Right atrium auricular region (tissue), 2 donors: ENCODE results near the gene KRT26. TPM values are rescaled to one million over a fixed set of nuclear protein-coding genes. Genes with fewer than 3 reads are reported as not detected.

ENCODE experiments used
- DNase-seq: peaks from one replicate; pipeline ENCODE4 v3.0.0-alpha.2; 2019; ENCODE audit warnings: low spot score
- H3K27ac ChIP-seq, 2 donors: fragments of 200-600 bp; sonication (generic); 1 replicate in 1 of 2; 2 replicates in 1 of 2; pipeline ENCODE4 v1.5.1; 2016 to 2019
- H3K27me3 ChIP-seq, 2 donors: fragments of 200-600 bp; sonication (generic); one replicate each; pipeline versions ENCODE4 v1.5.1 to v1.6.0; 2017 to 2019
- H3K36me3 ChIP-seq: fragments of 200-600 bp; sonication (generic); one replicate; pipeline ENCODE4 v1.5.1; 2016
- H3K4me1 ChIP-seq, 2 donors: fragments of 200-600 bp; sonication (generic); one replicate each; pipeline versions ENCODE4 v1.5.1 to v1.6.0; 2017 to 2019
- H3K4me3 ChIP-seq, 2 donors: fragments of 200-600 bp; sonication (generic); 1 replicate in 1 of 2; 2 replicates in 1 of 2; pipeline ENCODE4 v1.5.1; 2017 to 2019; ENCODE audit warnings: mild to moderate bottlenecking in 1 of 2, moderate library complexity in 1 of 2
- H3K9me3 ChIP-seq, 2 donors: fragments of 200-600 bp; sonication (generic); one replicate each; pipeline ENCODE4 v1.5.1; 2019
- total RNA-seq, 2 donors: library from RNA; depleted of rRNA; stranded (reverse); fragments of >200 nt; gene quantifications; one replicate each; pipeline ENCODE4 v1.1.0, GENCODE V29; 2016
- TF ChIP-seq, protein P1 (sequence below), 2 donors: fragments of 200-600 bp; sonication (generic); IDR thresholded peaks; one replicate each; pipeline ENCODE4 v1.5.1; 2019; ENCODE audit warnings: antibody characterized with exemption in 2 of 2

Gene KRT26, protein sequence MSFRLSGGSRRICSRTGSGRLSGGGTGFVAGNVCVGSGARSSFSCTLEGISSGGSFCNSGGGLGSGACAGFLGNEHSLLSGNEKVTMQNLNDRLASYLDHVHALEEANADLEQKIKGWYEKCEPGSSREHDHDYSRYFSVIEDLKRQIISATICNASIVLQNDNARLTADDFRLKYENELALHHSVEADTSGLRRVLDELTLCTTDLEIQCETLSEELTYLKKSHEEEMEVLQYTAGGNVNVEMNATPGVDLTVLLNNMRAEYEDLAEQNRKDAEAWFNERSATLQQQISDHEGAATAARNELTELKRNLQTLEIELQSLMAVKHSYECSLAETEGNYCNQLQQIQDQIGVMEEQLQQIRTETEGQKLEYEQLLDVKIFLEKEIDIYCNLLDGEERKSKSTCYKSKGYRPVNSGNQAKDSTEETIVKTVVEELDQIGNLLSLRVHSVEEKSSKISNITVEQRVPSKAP
- total RNA-seq = not detected

DNA sequence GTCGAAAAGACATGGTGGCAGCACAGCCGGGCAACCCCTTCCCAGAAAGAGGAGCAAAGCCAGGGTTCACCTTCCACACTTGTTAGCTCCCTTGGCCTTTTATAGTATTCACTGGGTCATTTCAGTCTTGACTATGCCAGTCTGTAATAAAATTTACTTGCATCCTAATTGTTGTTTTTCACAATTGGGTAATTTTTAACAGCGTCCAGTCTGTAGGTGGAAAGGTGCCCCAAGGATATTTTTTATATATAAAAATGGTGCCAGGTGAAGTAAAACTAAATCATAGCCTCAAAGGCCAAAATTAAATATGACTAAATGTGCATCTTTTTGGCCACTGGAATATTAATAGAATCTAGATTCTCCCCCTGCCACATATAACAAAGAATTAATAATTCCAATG lies at the start of gene KRT26:
TSS of gene KRT26 (minus strand) at position 101 of the 400 bp plus-strand sequence. CDS start at position 13, 88 bp downstream.
- TF ChIP-seq, protein P1, sequence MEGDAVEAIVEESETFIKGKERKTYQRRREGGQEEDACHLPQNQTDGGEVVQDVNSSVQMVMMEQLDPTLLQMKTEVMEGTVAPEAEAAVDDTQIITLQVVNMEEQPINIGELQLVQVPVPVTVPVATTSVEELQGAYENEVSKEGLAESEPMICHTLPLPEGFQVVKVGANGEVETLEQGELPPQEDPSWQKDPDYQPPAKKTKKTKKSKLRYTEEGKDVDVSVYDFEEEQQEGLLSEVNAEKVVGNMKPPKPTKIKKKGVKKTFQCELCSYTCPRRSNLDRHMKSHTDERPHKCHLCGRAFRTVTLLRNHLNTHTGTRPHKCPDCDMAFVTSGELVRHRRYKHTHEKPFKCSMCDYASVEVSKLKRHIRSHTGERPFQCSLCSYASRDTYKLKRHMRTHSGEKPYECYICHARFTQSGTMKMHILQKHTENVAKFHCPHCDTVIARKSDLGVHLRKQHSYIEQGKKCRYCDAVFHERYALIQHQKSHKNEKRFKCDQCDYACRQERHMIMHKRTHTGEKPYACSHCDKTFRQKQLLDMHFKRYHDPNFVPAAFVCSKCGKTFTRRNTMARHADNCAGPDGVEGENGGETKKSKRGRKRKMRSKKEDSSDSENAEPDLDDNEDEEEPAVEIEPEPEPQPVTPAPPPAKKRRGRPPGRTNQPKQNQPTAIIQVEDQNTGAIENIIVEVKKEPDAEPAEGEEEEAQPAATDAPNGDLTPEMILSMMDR (IDR thresholded peaks at IDR 0.05) = no peak
- no peaks in the 10 kb centered on the region for H3K4me1 ChIP-seq
- H3K9me3 ChIP-seq = no peaks in the 10 kb centered on the region
- no peaks in the 10 kb centered on the region for H3K36me3 ChIP-seq
- H3K27me3 ChIP-seq = no peaks in the 10 kb centered on the region
- no peak for DNase-seq
- no peak within 1 kb of the TSS for H3K27ac ChIP-seq
- H3K4me3 ChIP-seq = no peak within 1 kb of the TSS

DNA sequence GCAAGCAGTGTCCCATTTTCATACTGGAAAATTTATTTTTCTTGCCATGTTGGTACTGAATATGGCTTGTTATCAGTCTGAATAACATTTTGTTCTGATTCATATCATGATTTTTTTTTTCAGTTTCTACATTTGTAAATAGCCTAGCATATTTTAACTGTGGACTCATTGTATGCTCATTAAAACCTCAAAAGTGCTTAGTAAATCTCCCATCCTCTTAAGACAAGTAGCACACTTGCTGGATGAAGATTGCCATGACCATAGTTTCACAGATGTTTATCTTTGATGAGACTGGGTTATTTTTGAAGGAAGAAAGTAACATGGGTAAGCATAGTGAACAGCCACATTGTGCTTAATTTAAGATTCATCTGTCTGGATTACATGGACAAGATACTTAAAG lies 49.5 kb upstream of the KRT26 start:
- no peaks in the 10 kb centered on the region for H3K9me3 ChIP-seq
- H3K27ac ChIP-seq = no peak overlapping the region
- H3K27me3 ChIP-seq = no peaks in the 10 kb centered on the region
- H3K36me3 ChIP-seq = no peaks in the 10 kb centered on the region
- H3K4me1 ChIP-seq = peaks cover 0 to 14% of the 10 kb centered on the region in 2 donors
- no peak overlapping the region for H3K4me3 ChIP-seq
- DNase-seq = no peak
- TF ChIP-seq, protein P1 (IDR thresholded peaks at IDR 0.05) = no peak

DNA sequence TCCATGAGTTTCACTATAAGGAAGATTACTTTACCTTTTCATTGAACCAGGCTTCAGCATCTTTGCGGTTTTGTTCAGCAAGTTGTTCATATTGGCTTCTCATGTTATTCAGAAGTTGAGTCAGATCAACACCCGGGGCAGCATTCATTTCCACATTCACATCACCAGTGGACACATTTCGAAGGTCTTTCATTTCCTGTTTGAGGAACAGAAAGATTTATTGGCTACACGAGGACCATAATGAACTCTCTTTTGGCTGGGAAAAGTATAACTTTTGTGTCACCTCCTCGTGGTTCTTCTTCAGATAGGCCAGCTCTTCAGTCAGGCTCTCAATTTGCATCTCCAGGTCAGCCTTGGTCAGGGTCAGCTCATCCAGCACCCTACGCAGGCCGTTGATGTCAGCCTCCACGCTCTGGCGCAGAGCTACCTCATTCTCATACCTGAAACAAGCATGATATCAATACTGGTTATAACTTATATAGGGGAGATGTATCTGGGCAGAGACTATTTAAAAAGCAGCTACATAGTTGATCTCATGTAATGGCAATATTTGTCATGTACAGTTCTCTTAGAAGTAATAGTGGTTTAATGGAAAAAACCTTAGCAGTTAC lies 48.3 kb upstream of the KRT26 start:
- Histone ChIP-seq H3K36me3 (no peaks in the 10 kb centered on the region), H3K27me3 (no peaks in the 10 kb centered on the region), H3K9me3 (no peaks in the 10 kb centered on the region), H3K4me1 (peaks cover 0 to 14% of the 10 kb centered on the region in 2 donors), H3K27ac (peak overlapping the region in 1 of 2 donors; percentile 80), H3K4me3 (no peak overlapping the region)
- no peak for DNase-seq
- TF ChIP-seq, protein P1 (IDR thresholded peaks at IDR 0.05) = no peak

DNA sequence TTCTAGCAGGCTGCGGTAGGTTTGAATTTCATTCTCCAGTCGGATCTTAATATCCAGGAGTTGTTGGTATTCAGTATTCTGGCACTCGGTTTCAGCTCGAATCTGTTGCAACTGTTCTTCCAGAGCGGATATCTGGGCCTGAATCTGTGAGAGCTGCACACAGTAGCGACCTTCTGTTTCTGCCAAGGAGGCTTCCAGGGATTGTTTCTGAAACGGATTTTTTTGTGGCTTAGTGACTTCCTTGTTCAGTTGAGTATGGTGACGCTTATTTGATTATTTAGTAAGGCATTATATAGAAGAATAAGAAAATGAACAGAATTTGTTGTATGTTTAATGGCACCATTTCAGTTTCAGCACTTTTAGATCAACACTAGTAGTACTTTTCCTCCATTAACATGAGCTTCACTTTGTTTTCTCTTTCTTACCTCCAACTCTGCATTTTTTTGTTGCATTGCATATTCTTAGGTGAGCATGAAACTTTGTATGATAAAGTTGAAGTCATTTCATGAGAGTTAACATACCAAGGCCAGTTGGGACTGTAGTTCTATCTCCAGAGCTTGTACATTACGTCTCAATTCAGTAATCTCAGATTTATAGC lies 47.6 kb upstream of the KRT26 start:
- TF ChIP-seq, protein P1 (IDR thresholded peaks at IDR 0.05) = no peak
- DNase-seq = no peak

DNA sequence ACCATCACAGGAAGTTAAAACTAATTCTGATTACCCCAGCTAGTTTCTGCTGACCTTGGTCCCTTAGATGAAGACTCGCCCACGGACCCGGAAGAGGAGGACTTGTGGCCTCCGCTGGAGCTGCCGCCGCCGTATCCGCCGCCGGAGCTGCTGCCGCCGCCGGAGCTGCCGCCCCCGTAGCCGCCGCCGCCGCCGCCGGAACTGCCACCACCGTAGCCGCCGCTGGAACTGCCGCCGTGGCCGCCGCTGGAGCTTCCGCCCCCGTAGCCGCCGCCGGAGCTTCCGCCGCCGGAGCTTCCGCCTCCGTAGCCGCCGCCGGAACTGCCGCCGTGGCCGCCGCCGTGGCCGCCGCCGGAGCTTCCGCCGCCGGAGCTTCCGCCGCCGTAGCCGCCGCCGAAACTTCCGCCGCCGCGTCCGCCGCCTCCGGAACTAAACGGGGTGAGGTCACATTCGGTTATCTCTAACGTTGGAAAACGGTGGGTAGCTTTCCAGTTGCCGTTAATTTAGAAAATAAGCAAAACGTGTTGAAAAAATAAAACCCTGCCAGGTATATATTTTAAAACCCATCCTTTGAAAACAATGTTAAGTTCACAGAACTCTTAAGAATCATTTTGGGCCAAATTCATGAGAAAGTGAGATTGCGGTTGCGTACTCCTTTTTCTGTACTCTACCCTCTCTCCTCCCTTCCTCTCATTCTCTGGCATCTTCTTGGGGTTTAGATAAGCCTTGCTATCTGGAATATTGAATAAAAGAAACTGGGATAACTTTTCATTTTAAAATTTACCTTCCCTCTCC lies 46.9 kb upstream of the KRT26 start:
- Histone ChIP-seq H3K27ac (peak overlapping the region; percentile 80 to 90), H3K4me1 (peaks cover 0 to 14% of the 10 kb centered on the region in 2 donors), H3K4me3 (peak overlapping the region; percentile 67 to 70), H3K36me3 (no peaks in the 10 kb centered on the region), H3K27me3 (no peaks in the 10 kb centered on the region), H3K9me3 (no peaks in the 10 kb centered on the region)
- TF ChIP-seq, protein P1 (IDR thresholded peaks at IDR 0.05) = peak in 1 of 2 donors; percentile 16
- peak; percentile 63 for DNase-seq

More for the DNA sequence above, 47.6 kb upstream of the KRT26 start:
- H3K36me3 ChIP-seq = no peaks in the 10 kb centered on the region
- peak overlapping the region; percentile 67 to 70 for H3K4me3 ChIP-seq
- H3K9me3 ChIP-seq = no peaks in the 10 kb centered on the region
- peaks cover 0 to 14% of the 10 kb centered on the region in 2 donors for H3K4me1 ChIP-seq
- H3K27ac ChIP-seq = peak overlapping the region; percentile 80 to 90
- no peaks in the 10 kb centered on the region for H3K27me3 ChIP-seq
